OCI-LY7 (cell line): Measurements from ENCODE around the gene DHRS7.

Experiments
- EZH2phosphoT487 ChIP-seq: fragments of 200-600 bp; sonication (generic); IDR thresholded peaks from 2 replicates; pipeline ENCODE4 v1.6.1; 2018; ENCODE audit warnings: low read depth, borderline replicate concordance, mild to moderate bottlenecking, mixed run types, antibody characterized with exemption, low read length, moderate library complexity, mixed read lengths
- TF ChIP-seq, protein P1 (sequence below): fragments of 200-600 bp; sonication (generic); conservative IDR thresholded peaks from 2 replicates; pipeline ENCODE4 v1.5.1; 2014; ENCODE audit warnings: mild to moderate bottlenecking, antibody characterized with exemption, low read length, moderate library complexity, mixed read lengths

DNA sequence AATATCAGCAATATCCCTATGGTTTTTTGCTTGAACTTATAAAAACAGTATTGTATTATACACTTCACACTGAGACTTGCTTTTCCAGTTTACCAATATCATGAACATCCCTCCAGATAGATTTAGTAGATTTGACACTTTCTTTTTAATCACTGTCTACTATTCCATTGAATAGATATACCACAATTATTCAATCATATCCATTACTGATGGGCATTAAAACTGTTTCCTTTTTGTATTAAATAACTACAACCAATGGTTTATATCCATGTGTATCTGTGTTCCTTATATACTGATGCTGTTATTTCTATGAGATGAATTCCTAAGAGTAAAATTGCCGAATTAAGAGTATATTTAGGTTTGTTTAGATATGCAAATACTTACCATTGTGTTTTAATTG lies 13.0 kb upstream of the DHRS7 start:
- TF ChIP-seq, protein P1, sequence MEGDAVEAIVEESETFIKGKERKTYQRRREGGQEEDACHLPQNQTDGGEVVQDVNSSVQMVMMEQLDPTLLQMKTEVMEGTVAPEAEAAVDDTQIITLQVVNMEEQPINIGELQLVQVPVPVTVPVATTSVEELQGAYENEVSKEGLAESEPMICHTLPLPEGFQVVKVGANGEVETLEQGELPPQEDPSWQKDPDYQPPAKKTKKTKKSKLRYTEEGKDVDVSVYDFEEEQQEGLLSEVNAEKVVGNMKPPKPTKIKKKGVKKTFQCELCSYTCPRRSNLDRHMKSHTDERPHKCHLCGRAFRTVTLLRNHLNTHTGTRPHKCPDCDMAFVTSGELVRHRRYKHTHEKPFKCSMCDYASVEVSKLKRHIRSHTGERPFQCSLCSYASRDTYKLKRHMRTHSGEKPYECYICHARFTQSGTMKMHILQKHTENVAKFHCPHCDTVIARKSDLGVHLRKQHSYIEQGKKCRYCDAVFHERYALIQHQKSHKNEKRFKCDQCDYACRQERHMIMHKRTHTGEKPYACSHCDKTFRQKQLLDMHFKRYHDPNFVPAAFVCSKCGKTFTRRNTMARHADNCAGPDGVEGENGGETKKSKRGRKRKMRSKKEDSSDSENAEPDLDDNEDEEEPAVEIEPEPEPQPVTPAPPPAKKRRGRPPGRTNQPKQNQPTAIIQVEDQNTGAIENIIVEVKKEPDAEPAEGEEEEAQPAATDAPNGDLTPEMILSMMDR = no peak
- TF ChIP-seq EZH2phosphoT487 = no peak
